Spleen (tissue), 11 donors: ENCODE measurements around the gene SLC41A1. TPM values are rescaled to one million over a fixed set of nuclear protein-coding genes. Genes with fewer than 3 reads are reported as not detected.
A peak's percentile ranks its signal among the peaks of the same experiment; 100 is the strongest.

ENCODE experiments used
- DNase-seq: peaks from one replicate; pipeline ENCODE4 v3.0.0-alpha.2; 2020
- H3K27ac ChIP-seq, 8 donors: fragments of 200-600 bp; sonication (generic) in 7 of 8; 1 replicate in 4 of 8; 2 replicates in 4 of 8; pipeline versions ENCODE4 v1.5.0 to v1.8.0; 2016 to 2021; ENCODE audit warnings: inconsistent platforms in 4 of 8, mild to moderate bottlenecking in 4 of 8, moderate library complexity in 1 of 8
- H3K27me3 ChIP-seq, 7 donors: fragments of 200-600 bp; sonication (generic) in 6 of 7; replicated peaks in 1 of 7; 1 replicate in 4 of 7; 2 replicates in 3 of 7; pipeline versions ENCODE4 v1.5.0 to v1.8.0; 2016 to 2021; ENCODE audit warnings: inconsistent platforms in 3 of 7, mild to moderate bottlenecking in 1 of 7
- H3K36me3 ChIP-seq, 6 donors: fragments of 200-600 bp; sonication (generic) in 5 of 6; 1 replicate in 4 of 6; 2 replicates in 2 of 6; pipeline versions ENCODE4 v1.5.0 to v1.8.0; 2016 to 2021; ENCODE audit warnings: inconsistent platforms in 2 of 6
- H3K4me1 ChIP-seq, 6 donors: fragments of 200-600 bp; sonication (generic) in 5 of 6; 1 replicate in 3 of 6; 2 replicates in 3 of 6; pipeline versions ENCODE4 v1.5.0 to v1.8.0; 2016 to 2021; ENCODE audit warnings: inconsistent platforms in 3 of 6
- H3K4me3 ChIP-seq, 8 donors: fragments of 200-600 bp; sonication (generic) in 7 of 8; 1 replicate in 4 of 8; 2 replicates in 4 of 8; pipeline versions ENCODE4 v1.5.0 to v1.8.0; 2016 to 2021; ENCODE audit warnings: inconsistent platforms in 4 of 8, mild to moderate bottlenecking in 4 of 8, moderate library complexity in 2 of 8
- H3K9me3 ChIP-seq, 8 donors: fragments of 200-600 bp; sonication (generic) in 7 of 8; 1 replicate in 4 of 8; 2 replicates in 4 of 8; pipeline versions ENCODE4 v1.5.0 to v1.8.0; 2016 to 2021; ENCODE audit warnings: inconsistent platforms in 4 of 8
- POLR2A ChIP-seq, 3 donors: fragments of 450-650 bp; IDR thresholded peaks; one replicate each; pipeline ENCODE4 v1.5.1; 2017; ENCODE audit warnings: antibody characterized with exemption in 3 of 3, mild to moderate bottlenecking in 1 of 3
- POLR2AphosphoS5 ChIP-seq, 3 donors: sonication (generic); formaldehyde crosslinking; IDR thresholded peaks; one replicate each; pipeline ENCODE4 v1.5.1; 2017; ENCODE audit warnings: antibody characterized with exemption in 3 of 3
- WGBS, 5 donors: extraction: QIAGEN DNeasy Blood & Tissue Kit in 3 of 5; methylation state at CpG; one replicate each; pipeline versions ENCODE4 v1.1.5 to v1.1.7; 2013 to 2018; 5-methylcytosine and 5-hydroxymethylcytosine counted together
- intact Hi-C: fragments of 100-400 bp; cut with DNase I; formaldehyde crosslinking; loops from one replicate; pipeline ENCODE4 v1.15.0; 2023; ENCODE audit warnings: low total_unique reads
- polyA plus RNA-seq, 3 donors: library from polyadenylated mRNA; stranded (reverse); fragments of 200-250 nt; gene quantifications; one replicate each; pipeline ENCODE4 v1.2.1, GENCODE V29; 2013
- total RNA-seq, 7 donors: library from RNA; depleted of rRNA in 3 of 7; stranded (reverse); fragments of >200 nt in 3 of 7; fragmentation: NEBNext Ultra II Directional in 4 of 7; extraction: Animal tissue kit (Norgen Biotek cat#: 25700) in 4 of 7; gene quantifications; one replicate each; pipeline versions ENCODE4 v1.1.0 to v1.2.1, GENCODE V29; 2016 to 2021
- TF ChIP-seq, protein P1 (sequence below), 11 experiments: fragments of 200-600 bp in 7 of 11; fragments of 450-650 bp in 4 of 11; sonication (generic) in 4 of 11; IDR thresholded peaks in 8 of 11; conservative IDR thresholded peaks in 3 of 11; 1 replicate in 7 of 11; 2 replicates in 4 of 11; pipeline versions ENCODE4 v1.4.0 to v1.8.0; 2016 to 2021; ENCODE audit warnings: antibody characterized with exemption in 11 of 11, inconsistent platforms in 4 of 11, mild to moderate bottlenecking in 1 of 11
- donor health status: healthy with polysubstance abuse.
- donor health status: DM: no; HTN: no; CAD: no; lungs with moderate emphysema.
- donor health status: DM: no; HTN: no; CAD: no.
- donor health status: Bipolar disorder and iron deficiency.
- donor health status: healthy.
- donor health status: DM: no; HTN: no; CAD: no.
- donor health status: DM: yes; HTN: yes; CAD: no.

SLC41A1 gene
- total and polyA plus RNA-seq, 10 donors: 4.1 to 29.0 (median 20.8) TPM

DNA sequence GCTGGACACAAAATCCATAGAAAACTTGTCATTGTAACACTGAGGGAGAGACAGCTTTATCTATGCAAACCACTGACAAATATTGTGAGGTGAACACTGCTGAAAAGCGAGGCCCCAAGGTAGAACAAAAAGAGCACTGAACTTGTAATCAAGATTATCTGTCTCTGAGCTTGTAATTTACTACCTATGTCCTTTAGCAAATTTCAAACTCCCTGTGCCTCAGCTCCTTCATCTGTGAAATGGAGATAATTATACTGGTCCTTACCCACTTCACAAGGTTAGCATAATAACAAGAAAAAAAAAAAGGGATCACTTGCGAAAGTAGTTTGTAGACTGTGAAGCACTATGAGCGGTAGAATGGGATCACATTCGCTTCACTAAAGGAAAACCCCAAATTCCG lies 58.1 kb downstream of the SLC41A1 start:
- 74 to 88% (median 82%) methylated on average over 5 of the region's 5 CpGs for WGBS, 5 donors
- H3K4me1 ChIP-seq: peaks cover 0 to 7% (median 5%) of the 10 kb centered on the region in 6 donors
- no peak for DNase-seq

DNA sequence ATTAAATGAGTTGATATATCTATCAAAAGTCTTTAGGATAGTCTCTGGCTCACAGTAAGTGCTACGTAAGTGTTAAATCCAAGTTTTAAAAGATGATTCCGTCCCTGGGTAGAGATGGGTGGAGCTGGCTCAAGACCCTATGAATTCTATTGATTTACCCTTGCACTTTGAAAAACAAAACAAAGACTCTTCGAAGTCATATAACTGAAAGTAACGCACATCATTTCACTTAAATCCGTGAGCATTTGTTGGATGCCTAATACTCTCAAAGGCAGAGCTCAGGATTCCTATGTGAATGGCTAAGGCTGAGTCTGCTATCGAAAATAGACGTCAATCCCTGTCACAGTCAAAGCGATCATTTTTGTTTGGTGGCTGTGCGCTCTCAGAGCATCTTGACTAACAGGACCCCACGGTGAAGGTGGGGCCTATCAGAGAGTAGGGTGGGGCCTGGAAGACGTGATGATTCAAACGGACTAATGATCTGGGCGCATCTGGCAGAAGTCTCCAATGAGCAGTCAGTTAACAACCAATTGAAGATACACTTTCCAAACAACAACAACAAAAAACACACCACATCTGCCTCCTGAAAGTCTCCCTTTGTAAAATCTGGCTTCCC lies 61.9 kb downstream of the SLC41A1 start:
- peaks cover 25 to 35% (median 29%) of the 10 kb centered on the region in 6 donors for H3K4me1 ChIP-seq
- H3K27ac ChIP-seq: peak overlapping the region in 3 of 8 donors; percentile 97 to 99 (median 98)
- 81 to 89% (median 84%) methylated on average over 13 of the region's 13 CpGs for WGBS, 5 donors
- H3K27me3 ChIP-seq: no peaks in the 10 kb centered on the region
- peak overlapping the region in 2 of 8 donors; percentile 89 to 91 for H3K4me3 ChIP-seq
- no peak for DNase-seq
- H3K36me3 ChIP-seq: no peaks in the 10 kb centered on the region
- H3K9me3 ChIP-seq: no peaks in the 10 kb centered on the region
- TF ChIP-seq, protein P1, sequence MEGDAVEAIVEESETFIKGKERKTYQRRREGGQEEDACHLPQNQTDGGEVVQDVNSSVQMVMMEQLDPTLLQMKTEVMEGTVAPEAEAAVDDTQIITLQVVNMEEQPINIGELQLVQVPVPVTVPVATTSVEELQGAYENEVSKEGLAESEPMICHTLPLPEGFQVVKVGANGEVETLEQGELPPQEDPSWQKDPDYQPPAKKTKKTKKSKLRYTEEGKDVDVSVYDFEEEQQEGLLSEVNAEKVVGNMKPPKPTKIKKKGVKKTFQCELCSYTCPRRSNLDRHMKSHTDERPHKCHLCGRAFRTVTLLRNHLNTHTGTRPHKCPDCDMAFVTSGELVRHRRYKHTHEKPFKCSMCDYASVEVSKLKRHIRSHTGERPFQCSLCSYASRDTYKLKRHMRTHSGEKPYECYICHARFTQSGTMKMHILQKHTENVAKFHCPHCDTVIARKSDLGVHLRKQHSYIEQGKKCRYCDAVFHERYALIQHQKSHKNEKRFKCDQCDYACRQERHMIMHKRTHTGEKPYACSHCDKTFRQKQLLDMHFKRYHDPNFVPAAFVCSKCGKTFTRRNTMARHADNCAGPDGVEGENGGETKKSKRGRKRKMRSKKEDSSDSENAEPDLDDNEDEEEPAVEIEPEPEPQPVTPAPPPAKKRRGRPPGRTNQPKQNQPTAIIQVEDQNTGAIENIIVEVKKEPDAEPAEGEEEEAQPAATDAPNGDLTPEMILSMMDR (IDR thresholded peaks at IDR 0.05 in 8 of 11, conservative IDR thresholded peaks at IDR 0.05 in 3 of 11): no peak
- TF ChIP-seq POLR2AphosphoS5 (IDR thresholded peaks at IDR 0.05): no peak
- TF ChIP-seq POLR2A (IDR thresholded peaks at IDR 0.05): no peak
- intact Hi-C loops: no loop called here

More for the DNA sequence above, 58.1 kb downstream of the SLC41A1 start:
- Histone ChIP-seq H3K4me3 (no peak overlapping the region), H3K27ac (no peak overlapping the region), H3K9me3 (no peaks in the 10 kb centered on the region), H3K27me3 (no peaks in the 10 kb centered on the region), H3K36me3 (no peaks in the 10 kb centered on the region)
- TF ChIP-seq, protein P1 (IDR thresholded peaks at IDR 0.05 in 8 of 11, conservative IDR thresholded peaks at IDR 0.05 in 3 of 11): no peak
- TF ChIP-seq POLR2AphosphoS5 (IDR thresholded peaks at IDR 0.05) (no peak), POLR2A (IDR thresholded peaks at IDR 0.05) (no peak)
- intact Hi-C loops: no loop called here

DNA sequence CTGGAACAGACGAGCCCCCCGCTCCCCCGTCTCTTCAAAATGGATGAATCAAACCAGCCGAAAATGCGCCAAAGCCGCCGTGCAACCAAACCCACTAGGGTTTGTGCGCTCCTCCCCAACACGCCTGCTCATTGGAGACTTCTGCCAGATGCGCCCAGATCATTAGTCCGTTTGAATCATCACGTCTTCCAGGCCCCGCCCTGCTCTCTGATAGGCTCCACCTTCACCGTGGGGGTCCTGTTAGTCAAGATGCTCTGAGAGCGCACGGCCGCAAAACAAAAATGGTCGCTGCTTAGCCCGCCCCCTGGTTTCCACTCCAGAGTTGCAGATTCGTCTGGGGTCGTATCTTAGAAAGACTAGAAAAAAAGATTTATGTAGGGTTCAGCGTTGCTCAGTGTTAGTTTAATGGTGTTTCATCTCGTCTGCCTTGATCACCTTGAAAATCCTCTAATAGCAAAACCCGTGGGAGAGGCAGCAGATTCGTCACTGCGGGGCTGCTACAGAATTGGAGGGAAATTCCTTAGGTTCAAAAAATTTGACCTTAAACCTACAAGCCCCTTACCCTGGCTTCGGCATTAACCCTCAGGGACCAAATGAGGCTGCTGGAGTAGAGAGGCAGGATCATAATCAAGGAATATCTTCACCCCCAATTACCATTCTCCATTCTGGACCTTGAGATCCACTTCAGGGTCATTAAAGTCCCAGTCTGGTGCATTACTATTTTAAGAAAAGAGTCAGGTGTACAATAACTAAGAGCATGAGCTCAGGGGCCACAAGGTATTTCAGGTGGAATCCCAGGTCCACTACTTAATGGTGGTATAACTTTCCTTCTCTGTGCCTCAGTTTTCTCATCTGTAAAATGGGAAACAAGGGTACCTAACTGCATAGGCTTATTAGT lies 62.6 kb downstream of the SLC41A1 start, which contains the start of gene NUCKS1:
NUCKS1 (minus strand) TSS at position 45 of the 898 bp plus-strand sequence. CDS start 209 bp downstream, outside the sequence.
- Histone ChIP-seq H3K4me3 (peak within 1 kb of the TSS; percentile 58 to 91 (median 78)), H3K9me3 (no peaks in the 10 kb centered on the region), H3K36me3 (no peaks in the 10 kb centered on the region), H3K27ac (peak within 1 kb of the TSS; percentile 85 to 100 (median 98)), H3K27me3 (no peaks in the 10 kb centered on the region), H3K4me1 (peaks cover 25 to 42% (median 36%) of the 10 kb centered on the region in 6 donors)
- intact Hi-C loops: no loop called here
- peak; percentile 98 for DNase-seq
- TF ChIP-seq, protein P1 (IDR thresholded peaks at IDR 0.05 in 8 of 11, conservative IDR thresholded peaks at IDR 0.05 in 3 of 11): peak in 8 of 11 experiments; percentile 17 to 61 (median 32)
- peak; percentile 5 to 96 (median 93) for TF ChIP-seq POLR2AphosphoS5 (IDR thresholded peaks at IDR 0.05)
- TF ChIP-seq POLR2A (IDR thresholded peaks at IDR 0.05): peak in 1 of 3 donors; percentile 74
- WGBS, 5 donors: 0 to 1% (median 0%) methylated on average over 24 to 27 of the region's 27 CpGs
